DOHH2 (cell line): ENCODE data around the gene KIF2A.

Experiments
- H3F3A ChIP-seq: fragments of 200-600 bp; sonication (generic), shearing (Covaris generic); 2 replicates; pipeline ENCODE4 v1.6.0; 2016; ENCODE audit warnings: antibody characterized with exemption, mild to moderate bottlenecking; ENCODE audit not compliant: control insufficient read depth, insufficient read depth
- H3K27ac ChIP-seq: fragments of 200-600 bp; sonication (generic); 2 replicates; pipeline ENCODE4 v1.5.1; 2014; ENCODE audit warnings: low read depth, mild to moderate bottlenecking, low read length, moderate library complexity
- H3K27me3 ChIP-seq: fragments of 200-600 bp; sonication (generic); 2 replicates; pipeline ENCODE4 v1.6.1; 2014; ENCODE audit warnings: mild to moderate bottlenecking, low read length, mixed read lengths; ENCODE audit not compliant: control insufficient read depth
- H3K36me3 ChIP-seq: fragments of 200-600 bp; sonication (generic); 2 replicates; pipeline ENCODE4 v1.6.1; 2014; ENCODE audit warnings: mild to moderate bottlenecking, low read length, moderate library complexity, mixed read lengths; ENCODE audit not compliant: control insufficient read depth
- H3K4me1 ChIP-seq: fragments of 200-600 bp; sonication (generic); 2 replicates; pipeline ENCODE4 v1.6.1; 2014; ENCODE audit warnings: mild to moderate bottlenecking, low read length, mixed read lengths; ENCODE audit not compliant: control insufficient read depth
- H3K4me2 ChIP-seq: fragments of 200-600 bp; sonication (generic); 2 replicates; pipeline ENCODE4 v1.6.0; 2014; ENCODE audit warnings: mild to moderate bottlenecking, low read length, moderate library complexity
- H3K4me3 ChIP-seq: fragments of 200-600 bp; sonication (generic); 2 replicates; pipeline ENCODE4 v1.5.1; 2014; ENCODE audit warnings: mild to moderate bottlenecking, low read length, mixed read lengths
- H3K79me2 ChIP-seq: fragments of 200-600 bp; sonication (generic); 2 replicates; pipeline ENCODE4 v1.6.1; 2014; ENCODE audit warnings: mild to moderate bottlenecking, low read length, mixed read lengths; ENCODE audit not compliant: control insufficient read depth
- H3K9me2 ChIP-seq: fragments of 200-600 bp; sonication (generic); replicated peaks from 2 replicates; pipeline ENCODE4 v1.6.1; 2014; ENCODE audit warnings: mild to moderate bottlenecking, low read length, mixed read lengths; ENCODE audit not compliant: control insufficient read depth
- H3K9me3 ChIP-seq: fragments of 200-600 bp; sonication (generic); 2 replicates; pipeline ENCODE4 v1.6.1; 2014; ENCODE audit warnings: antibody characterized with exemption, low read length, mixed read lengths; ENCODE audit not compliant: control insufficient read depth, insufficient read depth
- H4K20me1 ChIP-seq: fragments of 200-600 bp; sonication (generic); 2 replicates; pipeline ENCODE4 v1.6.0; 2014; ENCODE audit warnings: low read depth, mild to moderate bottlenecking, antibody characterized with exemption, low read length, moderate library complexity; ENCODE audit not compliant: control insufficient read depth, insufficient read depth
- EZH2phosphoT487 ChIP-seq: fragments of 200-600 bp; sonication (generic); IDR thresholded peaks from 2 replicates; pipeline ENCODE4 v1.6.1; 2017; ENCODE audit warnings: borderline replicate concordance, mild to moderate bottlenecking, antibody characterized with exemption, low read length, moderate library complexity, mixed read lengths
- TF ChIP-seq, protein P1 (sequence below): fragments of 200-600 bp; sonication (generic); IDR thresholded peaks from one replicate; pipeline ENCODE4 v1.5.1; 2014; ENCODE audit warnings: antibody characterized with exemption, mild to moderate bottlenecking, low read depth, low read length; ENCODE audit not compliant: poor library complexity, severe bottlenecking

Gene KIF2A

GRCh38 chr5:62327138-62328053 is 21.4 kb downstream of the KIF2A start:
- Histone ChIP-seq H3K27me3 (no peaks in the 10 kb centered on the region), H3K27ac (no peak overlapping the region), H4K20me1 (peaks cover 14% of the 10 kb centered on the region), H3K79me2 (peaks cover 97% of the 10 kb centered on the region), H3K9me2 (no peaks in the 10 kb centered on the region), H3K9me3 (no peaks in the 10 kb centered on the region), H3K4me1 (peaks cover 54% of the 10 kb centered on the region), H3K36me3 (peaks cover 2% of the 10 kb centered on the region), H3K4me2 (no peak overlapping the region), H3F3A (no peaks in the 10 kb centered on the region), H3K4me3 (no peak overlapping the region)
- no peak for TF ChIP-seq EZH2phosphoT487
- TF ChIP-seq, protein P1, sequence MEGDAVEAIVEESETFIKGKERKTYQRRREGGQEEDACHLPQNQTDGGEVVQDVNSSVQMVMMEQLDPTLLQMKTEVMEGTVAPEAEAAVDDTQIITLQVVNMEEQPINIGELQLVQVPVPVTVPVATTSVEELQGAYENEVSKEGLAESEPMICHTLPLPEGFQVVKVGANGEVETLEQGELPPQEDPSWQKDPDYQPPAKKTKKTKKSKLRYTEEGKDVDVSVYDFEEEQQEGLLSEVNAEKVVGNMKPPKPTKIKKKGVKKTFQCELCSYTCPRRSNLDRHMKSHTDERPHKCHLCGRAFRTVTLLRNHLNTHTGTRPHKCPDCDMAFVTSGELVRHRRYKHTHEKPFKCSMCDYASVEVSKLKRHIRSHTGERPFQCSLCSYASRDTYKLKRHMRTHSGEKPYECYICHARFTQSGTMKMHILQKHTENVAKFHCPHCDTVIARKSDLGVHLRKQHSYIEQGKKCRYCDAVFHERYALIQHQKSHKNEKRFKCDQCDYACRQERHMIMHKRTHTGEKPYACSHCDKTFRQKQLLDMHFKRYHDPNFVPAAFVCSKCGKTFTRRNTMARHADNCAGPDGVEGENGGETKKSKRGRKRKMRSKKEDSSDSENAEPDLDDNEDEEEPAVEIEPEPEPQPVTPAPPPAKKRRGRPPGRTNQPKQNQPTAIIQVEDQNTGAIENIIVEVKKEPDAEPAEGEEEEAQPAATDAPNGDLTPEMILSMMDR, result no peak

GRCh38 chr5:62328772-62329491 is 22.9 kb downstream of the KIF2A start:
- TF ChIP-seq, protein P1, result no peak
- no peak for TF ChIP-seq EZH2phosphoT487
- H3K27me3 ChIP-seq, result no peaks in the 10 kb centered on the region
- no peak overlapping the region for H3K4me3 ChIP-seq
- H3K27ac ChIP-seq, result no peak overlapping the region
- H3K36me3 ChIP-seq, result peaks cover 13% of the 10 kb centered on the region; the same call in 1 of the 2 replicates
- peaks cover 18% of the 10 kb centered on the region for H4K20me1 ChIP-seq
- H3K79me2 ChIP-seq, result peaks cover 98% of the 10 kb centered on the region
- H3K9me2 ChIP-seq, result no peaks in the 10 kb centered on the region
- no peaks in the 10 kb centered on the region for H3K9me3 ChIP-seq
- peaks cover 54% of the 10 kb centered on the region for H3K4me1 ChIP-seq
- H3K4me2 ChIP-seq, result no peak overlapping the region
- H3F3A ChIP-seq, result no peaks in the 10 kb centered on the region

DNA sequence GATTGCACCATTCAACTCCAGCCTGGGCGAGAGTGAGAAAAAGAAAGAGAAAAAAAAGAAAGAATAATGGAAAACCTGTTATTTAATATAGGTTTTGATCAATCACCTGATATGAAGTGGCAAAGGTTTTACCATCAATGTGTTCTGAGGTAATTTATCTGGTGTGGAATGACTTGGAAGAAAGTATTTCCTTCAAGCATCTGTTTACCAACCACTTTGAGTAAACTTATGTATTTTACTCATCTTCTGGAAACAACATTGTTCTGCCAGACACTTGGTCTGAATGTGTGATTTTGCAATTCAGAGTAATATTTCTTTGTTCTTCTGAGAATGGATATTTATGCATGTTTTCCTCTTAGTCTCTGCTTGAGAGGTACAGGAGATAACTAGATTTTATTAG is 24.3 kb downstream of the KIF2A start:
- Histone ChIP-seq H3K4me1 (peaks cover 41% of the 10 kb centered on the region), H3K9me3 (no peaks in the 10 kb centered on the region), H3K27ac (no peak overlapping the region), H3F3A (no peaks in the 10 kb centered on the region), H3K4me2 (no peak overlapping the region), H3K36me3 (peaks cover 23% of the 10 kb centered on the region; the same call in 1 of the 2 replicates), H3K27me3 (no peaks in the 10 kb centered on the region), H4K20me1 (peaks cover 18% of the 10 kb centered on the region), H3K4me3 (no peak overlapping the region), H3K79me2 (peaks cover 98% of the 10 kb centered on the region), H3K9me2 (no peaks in the 10 kb centered on the region)
- TF ChIP-seq, protein P1, result no peak
- no peak for TF ChIP-seq EZH2phosphoT487
